ENCODE measurements around the gene PCDH9. TPM values are rescaled to one million over a fixed set of nuclear protein-coding genes. Genes with fewer than 3 reads are reported as not detected.

PCDH9 gene
- total and polyA plus RNA-seq, 2 of the 13 experiments (the other 11 are each of a cell fraction or from before 2014, with no cell fraction given) = 0.09 TPM; not detected in 1

DNA sequence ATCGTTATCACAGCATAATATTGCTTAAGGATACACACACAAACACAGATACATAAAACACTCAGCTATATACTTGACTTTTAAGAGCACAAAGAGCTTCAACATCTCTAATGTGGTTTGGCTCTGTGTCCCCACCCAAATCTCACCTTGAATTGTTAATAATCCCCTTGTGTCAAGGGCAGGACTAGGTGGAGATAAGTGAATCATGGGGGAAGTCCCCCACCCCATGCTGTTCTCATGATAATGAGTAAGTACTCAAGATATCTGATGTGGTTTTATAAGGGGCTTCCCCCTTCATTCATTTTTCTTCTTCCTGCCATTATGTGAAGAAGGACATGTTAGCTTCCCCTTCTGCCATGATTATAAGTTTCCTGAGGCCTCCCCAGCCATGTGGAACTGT is 481.4 kb downstream of the PCDH9 start:
- no peak for TF ChIP-seq KDM4B (CRISPR knock-in tag; IDR thresholded peaks at IDR 0.05)
- TF ChIP-seq, protein P1, sequence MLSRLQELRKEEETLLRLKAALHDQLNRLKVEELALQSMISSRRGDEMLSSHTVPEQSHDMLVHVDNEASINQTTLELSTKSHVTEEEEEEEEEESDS (CRISPR knock-in tag; IDR thresholded peaks at IDR 0.05; ENCODE audit: borderline replicate concordance) = no peak
- no peak for TF ChIP-seq ETV6 (CRISPR knock-in tag; conservative IDR thresholded peaks at IDR 0.05)
- TF ChIP-seq HIVEP1 (CRISPR knock-in tag; IDR thresholded peaks at IDR 0.05) = no peak
- TF ChIP-seq, protein P2, sequence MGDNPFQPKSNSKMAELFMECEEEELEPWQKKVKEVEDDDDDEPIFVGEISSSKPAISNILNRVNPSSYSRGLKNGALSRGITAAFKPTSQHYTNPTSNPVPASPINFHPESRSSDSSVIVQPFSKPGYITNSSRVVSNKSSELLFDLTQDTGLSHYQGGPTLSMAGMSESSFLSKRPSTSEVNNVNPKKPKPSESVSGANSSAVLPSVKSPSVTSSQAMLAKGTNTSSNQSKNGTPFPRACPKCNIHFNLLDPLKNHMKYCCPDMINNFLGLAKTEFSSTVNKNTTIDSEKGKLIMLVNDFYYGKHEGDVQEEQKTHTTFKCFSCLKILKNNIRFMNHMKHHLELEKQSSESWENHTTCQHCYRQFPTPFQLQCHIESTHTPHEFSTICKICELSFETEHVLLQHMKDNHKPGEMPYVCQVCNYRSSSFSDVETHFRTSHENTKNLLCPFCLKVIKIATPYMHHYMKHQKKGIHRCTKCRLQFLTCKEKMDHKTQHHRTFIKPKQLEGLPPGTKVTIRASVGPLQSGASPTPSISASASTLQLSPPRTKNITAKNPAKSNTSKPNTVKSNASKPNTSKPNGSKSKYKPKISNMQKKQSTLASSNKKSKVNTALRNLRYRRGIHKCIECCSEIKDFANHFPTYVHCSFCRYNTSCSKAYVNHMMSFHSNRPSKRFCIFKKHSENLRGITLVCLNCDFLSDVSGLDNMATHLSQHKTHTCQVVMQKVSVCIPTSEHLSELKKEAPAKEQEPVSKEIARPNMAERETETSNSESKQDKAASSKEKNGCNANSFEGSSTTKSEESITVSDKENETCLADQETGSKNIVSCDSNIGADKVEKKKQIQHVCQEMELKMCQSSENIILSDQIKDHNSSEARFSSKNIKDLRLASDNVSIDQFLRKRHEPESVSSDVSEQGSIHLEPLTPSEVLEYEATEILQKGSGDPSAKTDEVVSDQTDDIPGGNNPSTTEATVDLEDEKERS (CRISPR knock-in tag; IDR thresholded peaks at IDR 0.05) = no peak
- Histone ChIP-seq H3K79me2 (ENCODE audit: insufficient read depth, low read length) (no peaks in the 10 kb centered on the region), H4K20me1 (ENCODE audit: insufficient read depth, low read length) (no peaks in the 10 kb centered on the region), H3K9ac (ENCODE audit: insufficient read depth, low read depth, low read length) (no peak overlapping the region), H3K27ac (ENCODE audit: extremely low read length, insufficient read depth, low read length) (no peak overlapping the region), H3K27me3 (ENCODE audit: control insufficient read depth in 1 of 2, insufficient read depth in 2 of 2, low read length in 2 of 2) (no peaks in the 10 kb centered on the region), H3K4me2 (ENCODE audit: low read depth, low read length) (no peak overlapping the region), H3K4me1 (ENCODE audit: insufficient read depth, low read length) (no peaks in the 10 kb centered on the region), H2AFZ (ENCODE audit: low read length) (no peak overlapping the region), H3K9me3 (ENCODE audit: low read length) (no peaks in the 10 kb centered on the region), H3K4me3 (replicated peaks in 1 of 3; ENCODE audit: insufficient read depth in 1 of 3, low read depth in 2 of 3, low read length in 3 of 3) (no peak overlapping the region), H3K36me3 (replicated peaks in 1 of 2; ENCODE audit: control insufficient read depth in 1 of 2, insufficient read depth in 2 of 2, low read length in 2 of 2) (no peaks in the 10 kb centered on the region)
- WGBS (ENCODE audit: low lambda C conversion rate) = 0% methylated on average over 1 of the region's 1 CpG
- BruUV-seq (replicated peaks) = no TSS peak
- FAIRE-seq (no peak), DNase-seq (ENCODE audit: low spot score) (no peak), ATAC-seq (no peak)
- in situ Hi-C loops (cut with HindIII; ENCODE audit: extremely low pct_ligation_motif_present, low pct_unique_long_range_greater_than_20kb) = no loop called here
- intact Hi-C loops (cut with micrococcal nuclease; ENCODE audit: unreplicated experiment) = no loop called here
- ChIA-PET POLR2A (no interaction called here), CTCF (ENCODE audit: low intra/inter-chr PET ratio, low total read pairs) (no interaction called here)

DNA sequence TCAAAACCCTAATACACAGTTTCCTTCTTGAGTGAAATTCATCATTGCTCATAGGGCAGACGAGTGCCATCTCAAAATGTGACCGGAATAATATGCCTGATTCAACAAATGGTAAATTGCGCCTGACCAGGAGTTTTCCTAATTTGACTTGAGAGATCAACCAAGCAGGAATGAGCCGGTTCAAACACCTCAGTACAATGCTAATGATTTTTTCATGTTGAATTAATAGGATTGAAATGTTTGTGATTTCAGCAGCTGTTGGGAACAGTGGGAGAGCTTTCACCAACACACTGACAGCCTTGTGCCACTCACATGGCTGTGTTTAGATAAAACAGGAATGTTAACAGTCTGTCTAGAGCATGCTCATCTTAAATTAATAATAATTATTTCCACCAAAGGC is 484.8 kb downstream of the PCDH9 start:
- no peak for FAIRE-seq
- Histone ChIP-seq H3K36me3 (replicated peaks in 1 of 2; ENCODE audit: control insufficient read depth in 1 of 2, insufficient read depth in 2 of 2, low read length in 2 of 2) (no peaks in the 10 kb centered on the region), H3K4me3 (replicated peaks in 1 of 3; ENCODE audit: insufficient read depth in 1 of 3, low read depth in 2 of 3, low read length in 3 of 3) (no peak overlapping the region), H3K79me2 (ENCODE audit: insufficient read depth, low read length) (no peaks in the 10 kb centered on the region), H3K4me2 (ENCODE audit: low read depth, low read length) (no peak overlapping the region), H3K27ac (ENCODE audit: extremely low read length, insufficient read depth, low read length) (no peak overlapping the region), H2AFZ (ENCODE audit: low read length) (no peak overlapping the region), H4K20me1 (ENCODE audit: insufficient read depth, low read length) (no peaks in the 10 kb centered on the region), H3K9me3 (ENCODE audit: low read length) (no peaks in the 10 kb centered on the region), H3K9ac (ENCODE audit: insufficient read depth, low read depth, low read length) (no peak overlapping the region), H3K4me1 (ENCODE audit: insufficient read depth, low read length) (no peaks in the 10 kb centered on the region), H3K27me3 (ENCODE audit: control insufficient read depth in 1 of 2, insufficient read depth in 2 of 2, low read length in 2 of 2) (no peaks in the 10 kb centered on the region)
- intact Hi-C loops (cut with micrococcal nuclease; ENCODE audit: unreplicated experiment) (no loop called here), in situ Hi-C loops (cut with HindIII; ENCODE audit: extremely low pct_ligation_motif_present, low pct_unique_long_range_greater_than_20kb) (no loop called here)
- ChIA-PET CTCF (ENCODE audit: low intra/inter-chr PET ratio, low total read pairs) (no interaction called here), POLR2A (no interaction called here)
- ATAC-seq = no peak
- 49% methylated on average over 4 of the region's 4 CpGs for WGBS (ENCODE audit: low lambda C conversion rate)
- DNase-seq (ENCODE audit: low spot score) = no peak
- no TSS peak for BruUV-seq (replicated peaks)
- no peak for TF ChIP-seq ZNF577 (CRISPR knock-in tag; IDR thresholded peaks at IDR 0.05; ENCODE audit: borderline replicate concordance, low read depth)
- TF ChIP-seq, protein P3, sequence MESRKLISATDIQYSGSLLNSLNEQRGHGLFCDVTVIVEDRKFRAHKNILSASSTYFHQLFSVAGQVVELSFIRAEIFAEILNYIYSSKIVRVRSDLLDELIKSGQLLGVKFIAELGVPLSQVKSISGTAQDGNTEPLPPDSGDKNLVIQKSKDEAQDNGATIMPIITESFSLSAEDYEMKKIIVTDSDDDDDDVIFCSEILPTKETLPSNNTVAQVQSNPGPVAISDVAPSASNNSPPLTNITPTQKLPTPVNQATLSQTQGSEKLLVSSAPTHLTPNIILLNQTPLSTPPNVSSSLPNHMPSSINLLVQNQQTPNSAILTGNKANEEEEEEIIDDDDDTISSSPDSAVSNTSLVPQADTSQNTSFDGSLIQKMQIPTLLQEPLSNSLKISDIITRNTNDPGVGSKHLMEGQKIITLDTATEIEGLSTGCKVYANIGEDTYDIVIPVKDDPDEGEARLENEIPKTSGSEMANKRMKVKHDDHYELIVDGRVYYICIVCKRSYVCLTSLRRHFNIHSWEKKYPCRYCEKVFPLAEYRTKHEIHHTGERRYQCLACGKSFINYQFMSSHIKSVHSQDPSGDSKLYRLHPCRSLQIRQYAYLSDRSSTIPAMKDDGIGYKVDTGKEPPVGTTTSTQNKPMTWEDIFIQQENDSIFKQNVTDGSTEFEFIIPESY (CRISPR knock-in tag; IDR thresholded peaks at IDR 0.05) = no peak
- TF ChIP-seq, protein P4, sequence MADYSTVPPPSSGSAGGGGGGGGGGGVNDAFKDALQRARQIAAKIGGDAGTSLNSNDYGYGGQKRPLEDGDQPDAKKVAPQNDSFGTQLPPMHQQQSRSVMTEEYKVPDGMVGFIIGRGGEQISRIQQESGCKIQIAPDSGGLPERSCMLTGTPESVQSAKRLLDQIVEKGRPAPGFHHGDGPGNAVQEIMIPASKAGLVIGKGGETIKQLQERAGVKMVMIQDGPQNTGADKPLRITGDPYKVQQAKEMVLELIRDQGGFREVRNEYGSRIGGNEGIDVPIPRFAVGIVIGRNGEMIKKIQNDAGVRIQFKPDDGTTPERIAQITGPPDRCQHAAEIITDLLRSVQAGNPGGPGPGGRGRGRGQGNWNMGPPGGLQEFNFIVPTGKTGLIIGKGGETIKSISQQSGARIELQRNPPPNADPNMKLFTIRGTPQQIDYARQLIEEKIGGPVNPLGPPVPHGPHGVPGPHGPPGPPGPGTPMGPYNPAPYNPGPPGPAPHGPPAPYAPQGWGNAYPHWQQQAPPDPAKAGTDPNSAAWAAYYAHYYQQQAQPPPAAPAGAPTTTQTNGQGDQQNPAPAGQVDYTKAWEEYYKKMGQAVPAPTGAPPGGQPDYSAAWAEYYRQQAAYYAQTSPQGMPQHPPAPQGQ (CRISPR knock-in tag; IDR thresholded peaks at IDR 0.05; ENCODE audit: borderline replicate concordance) = no peak
- TF ChIP-seq ZNF570 (CRISPR knock-in tag; IDR thresholded peaks at IDR 0.05; ENCODE audit: borderline replicate concordance) = no peak
- no peak for TF ChIP-seq ZFY (CRISPR knock-in tag; IDR thresholded peaks at IDR 0.05)
- TF ChIP-seq NR2F2 (IDR thresholded peaks at IDR 0.05; ENCODE audit: borderline replicate concordance, low read depth) = no peak
- no peak for TF ChIP-seq ZBTB1 (CRISPR knock-in tag; IDR thresholded peaks at IDR 0.05; ENCODE audit: borderline replicate concordance)
